Body of pancreas (tissue), 4 donors: Measurements from ENCODE around the gene COMMD3.
"Not testable (repeated sequence)": the region's sequence is repeated elsewhere in the genome, so short reads cannot be mapped to it uniquely, and the experiment has no call there.

Experiments
- CTCF ChIP-seq, 7 experiments: fragments of 450-650 bp in 4 of 7; fragments of 200-600 bp in 3 of 7; sonication (generic) in 3 of 7; IDR thresholded peaks; one replicate each; pipeline ENCODE4 v1.5.1; 2016 to 2019; ENCODE audit warnings: antibody characterized with exemption in 7 of 7
- POLR2A ChIP-seq, 3 donors: fragments of 450-650 bp; IDR thresholded peaks; one replicate each; pipeline ENCODE4 v1.6.1; 2016; ENCODE audit warnings: antibody characterized with exemption in 3 of 3, mild to moderate bottlenecking in 2 of 3

GRCh38 chr10:22310012-22310411 is 6.2 kb upstream of the COMMD3 start:
- TF ChIP-seq CTCF, POLR2A (IDR thresholded peaks at IDR 0.05): not testable (repeated sequence)
